NCI-H1048 (cell line): ENCODE results near the gene ATRX.
A peak's percentile ranks its signal among the peaks of the same experiment; 100 is the strongest.
"Not testable (repeated sequence)": the region's sequence is repeated elsewhere in the genome, so short reads cannot be mapped to it uniquely, and the experiment has no call there.

Source experiments
- DNase-seq: peaks from one replicate; lab custom pipeline; 2025; lab: John Stamatoyannopoulos, UW

Gene ATRX

GRCh38 chrX:77785486-77786364 is at the start of gene ATRX:
ATRX (minus strand) TSS chrX:77786216; CDS start chrX:77786001, 215 bp downstream.
- peak; percentile 19 for DNase-seq

GRCh38 chrX:77831544-77831943 is 45.5 kb upstream of the ATRX start:
- DNase-seq = not testable (repeated sequence)

- not testable (repeated sequence) for DNase-seq
These were observed 36.0 kb upstream of the ATRX start for GRCh38 chrX:77821989-77822388.

- no peak for DNase-seq
These were observed 34.2 kb upstream of the ATRX start for GRCh38 chrX:77820091-77820727.

GRCh38 chrX:77814210-77814609 is 28.2 kb upstream of the ATRX start:
- DNase-seq = no peak

- DNase-seq = no peak
These were observed 16.2 kb upstream of the ATRX start for GRCh38 chrX:77802201-77802600.

- DNase-seq = no peak
These were observed 9.1 kb upstream of the ATRX start for GRCh38 chrX:77795124-77795523.

- DNase-seq = no peak
These were observed 7.9 kb upstream of the ATRX start for GRCh38 chrX:77793946-77794345.

GRCh38 chrX:77788050-77788449 is 2.0 kb upstream of the ATRX start:
- DNase-seq = no peak

GRCh38 chrX:77786365-77786680 is 307 bp upstream of the ATRX start:
- DNase-seq = no peak

- DNase-seq = no peak
These were observed 6.3 kb downstream of the ATRX start for GRCh38 chrX:77779695-77780094.

- DNase-seq = no peak
These were observed 9.4 kb downstream of the ATRX start for GRCh38 chrX:77776659-77777058.

GRCh38 chrX:77771601-77772000 is 14.4 kb downstream of the ATRX start:
- no peak for DNase-seq

- no peak for DNase-seq
These were observed 17.2 kb downstream of the ATRX start for GRCh38 chrX:77768787-77769186.

GRCh38 chrX:77766212-77766611 is 19.8 kb downstream of the ATRX start:
- DNase-seq = not testable (repeated sequence)

GRCh38 chrX:77755561-77755960 is 30.5 kb downstream of the ATRX start:
- DNase-seq = no peak

GRCh38 chrX:77753942-77754341 is 32.1 kb downstream of the ATRX start:
- not testable (repeated sequence) for DNase-seq

- no peak for DNase-seq
These were observed 36.3 kb downstream of the ATRX start for GRCh38 chrX:77749695-77750094.

GRCh38 chrX:77743720-77744119 is 42.3 kb downstream of the ATRX start:
- DNase-seq = no peak

GRCh38 chrX:77742788-77743476 is 43.1 kb downstream of the ATRX start:
- no peak for DNase-seq

- no peak for DNase-seq
These were observed 45.6 kb downstream of the ATRX start for GRCh38 chrX:77740376-77740905.

- no peak for DNase-seq
These were observed 52.7 kb downstream of the ATRX start for GRCh38 chrX:77733342-77733741.
